Colonic mucosa (tissue), 4 donors: ENCODE data around the gene IMPA2. TPM values are rescaled to one million over a fixed set of nuclear protein-coding genes. Genes with fewer than 3 reads are reported as not detected.
"Not testable (repeated sequence)": the region's sequence is repeated elsewhere in the genome, so short reads cannot be mapped to it uniquely, and the experiment has no call there.

Source experiments
- DNase-seq: peaks from one replicate; pipeline ENCODE4 v3.0.0-alpha.2; 2020
- H3K27ac ChIP-seq: fragments of 200-600 bp; one replicate; pipeline ENCODE4 v1.8.0; 2021
- H3K27me3 ChIP-seq: fragments of 200-600 bp; one replicate; pipeline ENCODE4 v1.8.0; 2021
- H3K36me3 ChIP-seq: fragments of 200-600 bp; one replicate; pipeline ENCODE4 v1.8.0; 2021
- H3K4me1 ChIP-seq: fragments of 200-600 bp; one replicate; pipeline ENCODE4 v1.8.0; 2021; ENCODE audit warnings: mild to moderate bottlenecking
- H3K4me3 ChIP-seq: fragments of 200-600 bp; one replicate; pipeline ENCODE4 v1.8.0; 2021
- H3K9ac ChIP-seq, 2 donors: one replicate each; pipeline ENCODE4 v1.7.0; 2013; ENCODE audit warnings: control low read depth in 2 of 2, low read depth in 2 of 2, low read length in 2 of 2
- H3K9me3 ChIP-seq: fragments of 200-600 bp; one replicate; pipeline ENCODE4 v1.8.0; 2021
- CTCF ChIP-seq: fragments of 200-600 bp; IDR thresholded peaks from one replicate; pipeline ENCODE4 v1.8.0; 2022; ENCODE audit warnings: antibody characterized with exemption, mild to moderate bottlenecking
- intact Hi-C: fragments of 100-400 bp; cut with DNase I; formaldehyde crosslinking; loops from one replicate; pipeline ENCODE4 v1.14.1; 2022
- total RNA-seq, 2 donors: library from RNA; stranded (reverse); fragmentation: NEBNext Ultra II Directional in 1 of 2; extraction: Animal tissue kit (Norgen Biotek cat#: 25700) in 1 of 2; gene quantifications; one replicate each; pipeline ENCODE4 v1.2.1, GENCODE V29; 2021
- donor health status: healthy.
- donor health status: DM: no; HTN: no; CAD: no.
- donor health status: DM: no; HTN: no; CAD: no.

The IMPA2 gene
- total RNA-seq, 2 donors from 2014 or later = 150 to 201 TPM

GRCh38 chr18:11944252-11944651 lies 37.1 kb upstream of the IMPA2 start:
- intact Hi-C loops = no loop called here
- no peak overlapping the region for H3K27ac ChIP-seq

GRCh38 chr18:11944786-11945185 lies 36.5 kb upstream of the IMPA2 start:
- DNase-seq = no peak
- intact Hi-C loops = no loop called here
- H3K4me1 ChIP-seq = peaks cover 3% of the 10 kb centered on the region
- H3K9me3 ChIP-seq = no peaks in the 10 kb centered on the region
- no peaks in the 10 kb centered on the region for H3K27me3 ChIP-seq
- no peak overlapping the region for H3K9ac ChIP-seq
- no peak overlapping the region for H3K27ac ChIP-seq
- H3K36me3 ChIP-seq = no peaks in the 10 kb centered on the region
- TF ChIP-seq CTCF = no peak
- no peak overlapping the region for H3K4me3 ChIP-seq

More at GRCh38 chr18:11944252-11944651, 37.1 kb upstream of the IMPA2 start:
- H3K9me3 ChIP-seq = no peaks in the 10 kb centered on the region
- no peak for TF ChIP-seq CTCF
- H3K4me3 ChIP-seq = no peak overlapping the region
- no peaks in the 10 kb centered on the region for H3K36me3 ChIP-seq
- H3K9ac ChIP-seq = no peak overlapping the region
- no peak for DNase-seq
- no peaks in the 10 kb centered on the region for H3K27me3 ChIP-seq
- peaks cover 3% of the 10 kb centered on the region for H3K4me1 ChIP-seq

GRCh38 chr18:11945834-11946659 lies 35.3 kb upstream of the IMPA2 start:
- H3K4me1 ChIP-seq, DNase-seq, H3K9me3 ChIP-seq, H3K27me3 ChIP-seq, H3K4me3 ChIP-seq, intact Hi-C loops, H3K36me3 ChIP-seq: not testable (repeated sequence)
- Histone ChIP-seq H3K9ac (peak overlapping the region in 1 of 2 donors; percentile 76), H3K27ac (peak overlapping the region; percentile 79)

GRCh38 chr18:11946756-11947155 lies 34.6 kb upstream of the IMPA2 start:
- intact Hi-C loops = no loop called here

GRCh38 chr18:11947214-11948191 lies 33.8 kb upstream of the IMPA2 start:
- H3K4me3 ChIP-seq = peak overlapping the region; percentile 35
- H3K27ac ChIP-seq = peak overlapping the region; percentile 79
- H3K9ac ChIP-seq = peak overlapping the region; percentile 67 to 76
- no peak for TF ChIP-seq CTCF
- intact Hi-C loops = no loop called here
- H3K36me3 ChIP-seq = no peaks in the 10 kb centered on the region
- no peaks in the 10 kb centered on the region for H3K9me3 ChIP-seq
- peak; percentile 92 for DNase-seq
- H3K4me1 ChIP-seq = peaks cover 3% of the 10 kb centered on the region
- no peaks in the 10 kb centered on the region for H3K27me3 ChIP-seq

More at GRCh38 chr18:11946756-11947155, 34.6 kb upstream of the IMPA2 start:
- Histone ChIP-seq H3K36me3 (no peaks in the 10 kb centered on the region), H3K27me3 (no peaks in the 10 kb centered on the region), H3K27ac (peak overlapping the region; percentile 79), H3K4me3 (peak overlapping the region; percentile 35), H3K9me3 (no peaks in the 10 kb centered on the region), H3K9ac (peak overlapping the region; percentile 36 to 76), H3K4me1 (peaks cover 3% of the 10 kb centered on the region)
- TF ChIP-seq CTCF = no peak
- no peak for DNase-seq
